Trophoblast cell (in vitro differentiated cells and primary cell): ENCODE measurements around the gene ZFHX3.

Experiments
- DNase-seq, 2 donors: peaks; one replicate each; pipeline ENCODE4 v3.0.0-alpha.2; 2016
- H2AFZ ChIP-seq: 2 replicates; pipeline ENCODE4 v1.6.1; 2013; ENCODE audit warnings: low read length, moderate library complexity, mild to moderate bottlenecking; ENCODE audit not compliant: insufficient read depth, poor library complexity
- H2AK5ac ChIP-seq: 2 replicates; pipeline ENCODE4 v1.6.1; 2013; ENCODE audit warnings: mild to moderate bottlenecking, low read length
- H2BK120ac ChIP-seq: 2 replicates; pipeline ENCODE4 v1.6.1; 2013; ENCODE audit warnings: low read length, mild to moderate bottlenecking, moderate library complexity; ENCODE audit not compliant: insufficient read depth, poor library complexity
- H2BK12ac ChIP-seq: 2 replicates; pipeline ENCODE4 v1.6.1; 2013; ENCODE audit warnings: mild to moderate bottlenecking, low read length, moderate library complexity
- H2BK5ac ChIP-seq: 2 replicates; pipeline ENCODE4 v1.6.1; 2013; ENCODE audit warnings: low read length, low read depth, moderate library complexity, mild to moderate bottlenecking; ENCODE audit not compliant: poor library complexity
- H3K14ac ChIP-seq: 2 replicates; pipeline ENCODE4 v1.6.1; 2013; ENCODE audit warnings: mild to moderate bottlenecking, low read length
- H3K18ac ChIP-seq: 2 replicates; pipeline ENCODE4 v1.6.1; 2013; ENCODE audit warnings: mild to moderate bottlenecking, low read length
- H3K23ac ChIP-seq: 2 replicates; pipeline ENCODE4 v1.6.1; 2013; ENCODE audit warnings: low read length
- H3K27ac ChIP-seq: 2 replicates; pipeline ENCODE4 v1.5.1; 2013; ENCODE audit warnings: low read depth, mild to moderate bottlenecking, inconsistent platforms, low read length, moderate library complexity
- H3K27me3 ChIP-seq: 2 replicates; pipeline ENCODE4 v1.6.1; 2013; ENCODE audit warnings: inconsistent platforms, mild to moderate bottlenecking, low read length, moderate library complexity; ENCODE audit not compliant: insufficient read depth
- H3K36me3 ChIP-seq, 2 experiments: 1 replicate in 1 of 2; 2 replicates in 1 of 2; pipeline ENCODE4 v1.6.1; 2013; ENCODE audit warnings: low read length in 2 of 2, mild to moderate bottlenecking in 2 of 2, moderate library complexity in 1 of 2; ENCODE audit not compliant: insufficient read depth in 2 of 2, control insufficient read depth in 1 of 2
- H3K4ac ChIP-seq: 2 replicates; pipeline ENCODE4 v1.6.1; 2013; ENCODE audit warnings: low read depth, mild to moderate bottlenecking, low read length, moderate library complexity
- H3K4me1 ChIP-seq, 2 experiments: 1 replicate in 1 of 2; 2 replicates in 1 of 2; pipeline ENCODE4 v1.6.1; 2013; ENCODE audit warnings: low read length in 2 of 2, mild to moderate bottlenecking in 2 of 2, moderate library complexity in 1 of 2; ENCODE audit not compliant: insufficient read depth in 2 of 2, control insufficient read depth in 1 of 2
- H3K4me2 ChIP-seq: 2 replicates; pipeline ENCODE4 v1.6.1; 2013; ENCODE audit warnings: inconsistent platforms, mild to moderate bottlenecking, low read length, moderate library complexity
- H3K4me3 ChIP-seq: 2 replicates; pipeline ENCODE4 v1.5.1; 2013; ENCODE audit warnings: mild to moderate bottlenecking, low read depth, low read length, inconsistent platforms
- H3K79me1 ChIP-seq: one replicate; pipeline ENCODE4 v1.6.1; 2013; ENCODE audit warnings: low read length
- H3K79me2 ChIP-seq: 2 replicates; pipeline ENCODE4 v1.6.1; 2013; ENCODE audit warnings: low read length, mild to moderate bottlenecking; ENCODE audit not compliant: control insufficient read depth, insufficient read depth, poor library complexity
- H3K9ac ChIP-seq: 2 replicates; pipeline ENCODE4 v1.6.1; 2013; ENCODE audit warnings: mild to moderate bottlenecking, low read length
- H3K9me3 ChIP-seq: 2 replicates; pipeline ENCODE4 v1.6.1; 2013; ENCODE audit warnings: low read depth, mild to moderate bottlenecking, control low read depth, inconsistent platforms, low read length; ENCODE audit not compliant: insufficient read depth
- H4K12ac ChIP-seq: 2 replicates; pipeline ENCODE4 v1.6.1; 2013; ENCODE audit warnings: low read depth, mild to moderate bottlenecking, low read length, moderate library complexity
- H4K8ac ChIP-seq: 2 replicates; pipeline ENCODE4 v1.6.1; 2013; ENCODE audit warnings: low read depth, mild to moderate bottlenecking, low read length, moderate library complexity
- H4K91ac ChIP-seq: one replicate; pipeline ENCODE4 v1.6.1; 2013; ENCODE audit warnings: low read depth, mild to moderate bottlenecking, low read length, moderate library complexity
- WGBS: extraction: QIAGEN DNeasy Blood & Tissue Kit; methylation state at CpG from one replicate; pipeline ENCODE4 v1.1.7; 2013; ENCODE audit warnings: missing lambda C conversion rate; ENCODE audit not compliant: insufficient read length, insufficient coverage; ENCODE audit errors: extremely low coverage; 5-methylcytosine and 5-hydroxymethylcytosine counted together

The ZFHX3 gene

GRCh38 chr16:73053038-73053363 lies 5.1 kb upstream of the ZFHX3 start:
- H3K79me1 ChIP-seq, result peaks cover 49% of the 10 kb centered on the region
- no peak for DNase-seq

GRCh38 chr16:73052576-73052975 lies 4.6 kb upstream of the ZFHX3 start:
- Histone ChIP-seq H2AK5ac (no peak overlapping the region), H3K9me3 (no peaks in the 10 kb centered on the region), H2AFZ (peak overlapping the region; percentile 71), H3K79me2 (peaks cover 46% of the 10 kb centered on the region), H2BK5ac (peak overlapping the region; percentile 16), H3K23ac (no peak overlapping the region), H3K18ac (peak overlapping the region; percentile 74), H3K4me2 (no peak overlapping the region), H3K27ac (peak overlapping the region; percentile 42), H3K36me3 (no peaks in the 10 kb centered on the region), H3K4ac (peak overlapping the region; percentile 92), H3K27me3 (no peaks in the 10 kb centered on the region), H3K4me3 (no peak overlapping the region), H3K9ac (no peak overlapping the region), H4K12ac (no peak overlapping the region), H2BK12ac (peak overlapping the region; percentile 65), H4K8ac (peak overlapping the region; percentile 71), H3K79me1 (peaks cover 51% of the 10 kb centered on the region), H3K14ac (no peak overlapping the region), H3K4me1 (peaks cover 30 to 35% of the 10 kb centered on the region in 2 experiments), H4K91ac (peak overlapping the region; percentile 93), H2BK120ac (peak overlapping the region; percentile 79)
- no peak for DNase-seq
- no CpG with 5 or more reads among the region's 9 CpGs for WGBS

More at GRCh38 chr16:73053038-73053363, 5.1 kb upstream of the ZFHX3 start:
- peak overlapping the region; percentile 60 for H2AK5ac ChIP-seq
- H3K79me2 ChIP-seq, result peaks cover 44% of the 10 kb centered on the region
- H4K8ac ChIP-seq, result peak overlapping the region; percentile 58
- H2AFZ ChIP-seq, result no peak overlapping the region
- no peaks in the 10 kb centered on the region for H3K27me3 ChIP-seq
- WGBS, result no CpG with 5 or more reads among the region's 4 CpGs
- peak overlapping the region; percentile 91 for H2BK12ac ChIP-seq
- no peak overlapping the region for H3K4me3 ChIP-seq
- H3K9ac ChIP-seq, result no peak overlapping the region
- no peaks in the 10 kb centered on the region for H3K36me3 ChIP-seq
- peak overlapping the region; percentile 94 for H3K18ac ChIP-seq
- H2BK120ac ChIP-seq, result peak overlapping the region; percentile 91
- peaks cover 29 to 34% of the 10 kb centered on the region in 2 experiments for H3K4me1 ChIP-seq
- H4K12ac ChIP-seq, result no peak overlapping the region
- H2BK5ac ChIP-seq, result peak overlapping the region; percentile 58
- H3K27ac ChIP-seq, result peak overlapping the region; percentile 71
- peak overlapping the region; percentile 93 for H3K4ac ChIP-seq
- peak overlapping the region; percentile 97 for H3K14ac ChIP-seq
- H3K9me3 ChIP-seq, result no peaks in the 10 kb centered on the region
- peak overlapping the region; percentile 93 for H4K91ac ChIP-seq
- peak overlapping the region; percentile 36 for H3K4me2 ChIP-seq
- no peak overlapping the region for H3K23ac ChIP-seq

- Histone ChIP-seq H4K12ac (no peak overlapping the region), H3K4ac (peak overlapping the region; percentile 81), H2AFZ (no peak overlapping the region), H2AK5ac (no peak overlapping the region), H3K9me3 (no peaks in the 10 kb centered on the region), H3K9ac (no peak overlapping the region), H3K36me3 (no peaks in the 10 kb centered on the region), H3K18ac (no peak overlapping the region), H3K14ac (no peak overlapping the region), H3K79me2 (peaks cover 43% of the 10 kb centered on the region), H3K4me3 (no peak overlapping the region), H2BK5ac (no peak overlapping the region), H3K27ac (no peak overlapping the region), H3K79me1 (peaks cover 50% of the 10 kb centered on the region), H4K8ac (no peak overlapping the region), H3K4me2 (no peak overlapping the region), H3K27me3 (no peaks in the 10 kb centered on the region), H3K23ac (no peak overlapping the region), H4K91ac (no peak overlapping the region), H3K4me1 (peaks cover 31 to 38% of the 10 kb centered on the region in 2 experiments), H2BK12ac (no peak overlapping the region), H2BK120ac (no peak overlapping the region)
- no peak for DNase-seq
- WGBS, result no CpG with 5 or more reads among the region's 9 CpGs
Observed at GRCh38 chr16:73051961-73052360, 4.0 kb upstream of the ZFHX3 start.

- peaks cover 48% of the 10 kb centered on the region for H3K79me1 ChIP-seq
- no peak overlapping the region for H3K27ac ChIP-seq
- H4K91ac ChIP-seq, result no peak overlapping the region
- H3K9ac ChIP-seq, result no peak overlapping the region
- H2BK5ac ChIP-seq, result no peak overlapping the region
- peaks cover 32 to 40% of the 10 kb centered on the region in 2 experiments for H3K4me1 ChIP-seq
- no peak overlapping the region for H3K4me2 ChIP-seq
- no peak overlapping the region for H3K14ac ChIP-seq
- peak overlapping the region; percentile 84 for H3K4ac ChIP-seq
- H3K36me3 ChIP-seq, result no peaks in the 10 kb centered on the region
- H4K8ac ChIP-seq, result peak overlapping the region; percentile 48
- WGBS, result no CpG with 5 or more reads among the region's 5 CpGs
- H3K23ac ChIP-seq, result no peak overlapping the region
- no peak overlapping the region for H4K12ac ChIP-seq
- no peak for DNase-seq
- H3K9me3 ChIP-seq, result no peaks in the 10 kb centered on the region
- H3K27me3 ChIP-seq, result no peaks in the 10 kb centered on the region
- H2BK120ac ChIP-seq, result no peak overlapping the region
- peak overlapping the region; percentile 27 for H2BK12ac ChIP-seq
- H3K4me3 ChIP-seq, result no peak overlapping the region
- H2AFZ ChIP-seq, result no peak overlapping the region
- H2AK5ac ChIP-seq, result no peak overlapping the region
- no peak overlapping the region for H3K18ac ChIP-seq
- H3K79me2 ChIP-seq, result peaks cover 42% of the 10 kb centered on the region
Observed at GRCh38 chr16:73051226-73051625, 3.3 kb upstream of the ZFHX3 start.
